ENCODE data around the gene SLU7.

- TF ChIP-seq SUZ12 (IDR thresholded peaks at IDR 0.05; ENCODE audit: extremely low read depth, insufficient read depth, insufficient read length) (no peak), YY1 (IDR thresholded peaks at IDR 0.05; ENCODE audit: insufficient read depth, insufficient read length) (no peak)
Measured at GRCh38 chr5:160418561-160419457, at the start of gene SLU7.

Data from NT2/D1 (cell line).